NCI-H146 treated with DMSO at 0.1 percent for 48 hours (cell line): ENCODE results near the gene VASH2.
"Not testable (repeated sequence)": the region's sequence is repeated elsewhere in the genome, so short reads cannot be mapped to it uniquely, and the experiment has no call there.

Experiments used
- DNase-seq: peaks from one replicate; lab custom pipeline; 2025; ENCODE audit not compliant: unreplicated experiment; lab: John Stamatoyannopoulos, UW

The VASH2 gene

DNA sequence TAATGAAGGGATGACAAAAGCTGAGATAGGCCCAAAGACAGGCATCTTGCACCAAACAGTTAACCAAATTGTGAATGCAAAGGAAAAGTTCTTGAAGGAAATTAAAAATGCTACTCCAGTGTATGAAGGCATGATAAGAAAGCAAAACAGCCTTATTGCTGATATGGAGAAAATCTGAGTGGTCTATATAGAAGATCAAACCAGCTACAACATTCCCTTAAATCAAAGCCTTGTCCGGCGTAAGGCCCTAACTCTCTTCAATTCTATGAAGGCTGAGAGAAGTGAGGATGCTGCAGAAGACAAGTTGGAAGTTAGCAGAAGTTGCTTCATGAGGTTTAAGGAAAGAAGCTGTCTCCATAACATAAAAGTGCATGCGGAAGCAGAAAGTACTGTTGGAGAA, 69.7 kb downstream of the VASH2 start:
- no peak for DNase-seq

DNA sequence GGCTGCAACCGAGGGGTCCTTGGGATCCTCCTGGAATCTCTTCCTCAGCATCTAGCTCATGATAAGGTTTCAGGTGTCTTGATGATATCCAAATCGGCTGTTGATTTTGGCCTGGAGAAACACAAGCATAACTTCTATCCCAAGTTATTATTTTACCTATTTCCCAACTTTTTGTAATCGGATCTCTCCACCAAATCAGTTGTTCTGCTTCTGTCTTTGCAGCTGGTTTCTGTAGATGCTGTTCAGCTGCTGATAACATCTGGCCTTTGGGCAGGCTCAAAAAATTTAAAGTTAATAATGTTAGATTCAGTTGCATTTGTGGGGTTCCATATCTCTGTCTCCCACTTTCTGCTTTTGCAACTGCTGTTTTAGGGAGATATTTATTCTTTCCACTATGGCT, 76.7 kb downstream of the VASH2 start:
- DNase-seq, result not testable (repeated sequence)

DNA sequence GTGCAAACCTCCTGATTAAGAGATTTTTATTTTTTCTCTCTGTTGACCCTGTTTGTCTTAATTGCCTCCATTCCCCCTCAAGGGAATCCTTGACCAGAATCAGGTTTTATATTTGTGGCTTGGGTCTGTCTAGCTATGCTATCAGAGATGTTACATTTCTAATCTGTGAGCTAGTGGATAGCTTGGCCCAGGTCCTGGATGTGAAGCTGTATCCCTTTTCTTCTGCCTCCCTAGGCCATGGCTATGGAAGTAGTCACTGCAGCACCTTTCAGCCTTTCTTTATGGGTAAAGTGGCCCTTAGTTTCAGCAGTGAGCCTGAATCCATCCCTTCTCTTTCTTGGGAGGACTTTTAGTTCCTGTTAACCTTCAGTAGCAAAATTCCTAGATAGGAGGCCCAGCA, 82.3 kb downstream of the VASH2 start:
- DNase-seq, result no peak

DNA sequence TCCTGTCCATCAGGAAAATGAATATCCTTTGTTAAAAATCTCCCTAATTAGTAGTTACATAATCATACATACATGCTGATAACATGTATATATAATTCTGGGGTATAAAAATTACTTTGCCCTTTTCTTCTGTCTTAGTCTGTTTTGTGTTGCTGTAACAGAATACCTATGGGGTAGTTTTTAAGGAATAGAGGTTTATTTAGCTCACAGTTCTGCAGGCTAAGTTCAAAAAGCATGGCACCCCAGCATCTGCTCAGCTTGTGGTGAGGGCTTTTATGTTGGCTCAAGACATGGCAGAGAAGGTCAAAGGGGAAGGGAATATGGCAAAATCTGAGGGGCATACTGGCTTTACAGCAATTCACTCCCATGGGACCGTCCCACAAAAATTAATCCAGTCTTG, 84.4 kb downstream of the VASH2 start:
- no peak for DNase-seq

DNA sequence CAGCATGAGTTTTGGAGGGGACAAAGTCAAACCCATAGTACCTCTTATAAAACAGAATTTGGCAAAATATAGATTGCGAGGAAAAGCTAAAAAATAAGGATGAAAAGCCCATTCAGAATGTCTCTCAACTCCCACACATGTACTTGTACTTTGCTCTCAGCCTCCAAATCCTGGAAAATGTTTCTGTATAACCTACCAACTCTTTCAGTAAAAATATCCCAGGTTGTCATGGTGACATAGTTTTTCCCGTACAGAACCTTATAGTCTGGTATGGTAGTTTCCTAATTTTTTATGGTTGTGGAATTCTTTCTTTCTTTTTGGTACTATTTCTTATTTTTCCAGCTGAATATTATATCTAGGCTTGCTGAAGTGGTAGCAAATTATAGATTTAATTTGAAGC, 85.2 kb downstream of the VASH2 start:
- DNase-seq, result no peak
